HL-60 (cell line): ENCODE results near the gene HSDL1.

Source experiments
- CTCF ChIP-seq: IDR thresholded peaks from one replicate; pipeline ENCODE4 v1.5.1; 2011; ENCODE audit warnings: low read length, control low read depth, inconsistent platforms; ENCODE audit not compliant: insufficient read depth
- POLR2AphosphoS5 ChIP-seq: IDR thresholded peaks from 2 replicates; pipeline ENCODE4 v1.6.1; 2012; ENCODE audit warnings: low read depth

- TF ChIP-seq CTCF (no peak), POLR2AphosphoS5 (no peak)
Measured at GRCh38 chr16:84159007-84159406, 14.0 kb upstream of the HSDL1 start.
